GM19328 (cell line): Measurements from ENCODE around the gene CFL2.
"Not testable (repeated sequence)": the region's sequence is repeated elsewhere in the genome, so short reads cannot be mapped to it uniquely, and the experiment has no call there.

Experiments
- ATAC-seq: cut with Tn5 transposase; IDR thresholded peaks from one replicate; pipeline ENCODE4 v1.9.1; 2021; ENCODE audit warnings: mild to moderate bottlenecking, moderate library complexity; ENCODE audit not compliant: unreplicated experiment

The CFL2 gene

DNA sequence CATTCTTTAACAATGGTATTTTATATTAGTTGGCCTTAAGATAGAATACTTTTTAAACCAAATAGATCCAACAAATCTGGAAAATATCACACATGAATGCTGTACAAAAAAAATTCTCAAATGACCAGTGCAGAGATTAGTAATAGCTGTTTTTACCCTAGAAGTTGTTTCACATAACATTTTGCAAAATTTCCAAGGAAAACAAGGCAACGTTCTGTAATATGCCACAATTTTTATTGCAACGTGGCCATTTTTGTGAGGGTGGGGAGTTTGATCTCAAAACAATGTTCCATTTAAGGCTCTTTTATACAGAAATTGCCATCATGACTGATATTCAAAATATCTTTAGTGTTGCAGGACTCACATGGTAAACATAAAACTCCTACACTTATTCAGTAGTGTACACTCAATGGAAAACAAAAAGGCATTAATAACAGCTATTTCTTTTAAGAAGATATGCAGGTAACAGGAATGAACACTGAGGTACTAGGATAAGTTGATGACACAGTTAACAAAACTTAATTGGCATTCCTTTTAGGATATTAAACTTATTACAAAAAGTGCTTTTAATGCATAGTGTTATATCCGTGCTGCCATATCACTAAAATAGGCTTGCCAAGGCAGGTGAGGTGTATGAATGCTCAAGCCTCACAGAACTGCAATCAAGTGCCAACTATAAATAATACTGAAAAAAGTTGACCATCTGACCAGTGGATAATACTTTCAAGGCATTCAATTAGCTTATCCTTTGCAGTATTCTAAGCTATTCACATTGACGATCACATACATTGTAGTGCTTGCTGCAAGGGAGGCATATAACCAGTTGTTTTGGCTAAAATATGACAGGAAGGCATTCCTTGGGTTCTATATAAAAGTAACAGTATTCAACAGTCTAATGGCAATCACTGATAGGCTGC, 2.3 kb downstream of the CFL2 start:
- ATAC-seq: no peak

- ATAC-seq: no peak
Observed at GRCh38 chr14:34711169-34711568, 3.2 kb downstream of the CFL2 start.

DNA sequence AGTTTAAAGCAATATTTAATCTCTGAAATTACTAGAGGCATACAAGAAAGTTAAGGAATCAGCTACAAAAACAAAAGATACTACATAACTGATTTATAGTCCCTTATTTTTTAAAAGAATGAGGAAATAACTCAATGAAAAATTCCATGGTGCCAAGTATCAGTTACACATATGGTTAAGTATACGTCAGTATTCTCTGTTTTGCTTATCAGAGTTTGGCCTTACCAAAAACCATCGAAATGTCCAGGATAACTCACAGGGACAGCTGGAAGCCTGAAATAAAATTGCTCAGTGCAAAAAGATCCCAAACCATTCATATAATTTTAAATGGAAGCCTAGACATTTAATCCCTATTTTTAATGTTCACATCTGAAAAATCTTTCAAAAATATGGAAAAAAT, 3.6 kb downstream of the CFL2 start:
- ATAC-seq: no peak

GRCh38 chr14:34710006-34710405, 4.4 kb downstream of the CFL2 start:
- no peak for ATAC-seq

GRCh38 chr14:34707722-34708121, 6.7 kb downstream of the CFL2 start:
- no peak for ATAC-seq

- ATAC-seq: no peak
Observed at GRCh38 chr14:34701808-34702207, 12.6 kb downstream of the CFL2 start.

- no peak for ATAC-seq
Observed at GRCh38 chr14:34700622-34701130, 13.7 kb downstream of the CFL2 start.

- ATAC-seq: no peak
Observed at GRCh38 chr14:34699873-34700621, 14.3 kb downstream of the CFL2 start.

- ATAC-seq: not testable (repeated sequence)
Observed at GRCh38 chr14:34694216-34694615, 20.2 kb downstream of the CFL2 start.

DNA sequence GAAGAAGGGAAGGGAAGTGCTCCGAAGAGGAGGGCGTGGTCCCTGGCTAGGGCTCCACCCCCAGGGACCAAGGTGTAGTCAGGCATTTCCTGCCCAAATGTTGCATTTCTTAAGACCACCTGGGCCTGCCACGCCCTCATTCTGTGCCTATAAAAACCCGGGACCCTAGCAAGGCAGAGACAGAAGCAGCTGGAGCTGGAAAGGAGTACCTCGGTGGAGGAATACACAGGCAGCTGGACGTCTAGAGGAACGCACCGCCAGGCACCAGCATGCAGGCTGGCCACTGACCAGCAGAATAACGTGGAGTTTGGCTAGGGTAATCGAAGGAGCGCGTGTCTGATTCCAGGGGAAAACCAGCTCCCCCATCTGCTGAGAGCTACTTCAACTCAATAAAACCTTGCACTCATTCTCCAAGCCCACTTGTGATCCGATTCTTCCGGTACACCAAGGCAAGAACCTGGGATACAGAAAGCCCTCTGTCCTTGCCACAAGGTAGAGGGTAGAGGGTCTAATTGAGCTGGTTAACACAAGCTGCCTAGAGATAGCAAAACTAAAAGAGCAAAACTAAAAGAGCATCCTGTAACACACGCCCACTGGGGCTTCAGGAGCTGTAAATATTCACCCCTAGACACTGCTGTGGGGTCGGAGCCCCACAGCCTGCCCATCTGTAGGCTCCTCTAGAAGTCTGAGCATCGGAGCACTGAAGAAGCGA, 21.0 kb downstream of the CFL2 start:
- no peak for ATAC-seq

GRCh38 chr14:34692898-34693227, 21.5 kb downstream of the CFL2 start:
- ATAC-seq: no peak

DNA sequence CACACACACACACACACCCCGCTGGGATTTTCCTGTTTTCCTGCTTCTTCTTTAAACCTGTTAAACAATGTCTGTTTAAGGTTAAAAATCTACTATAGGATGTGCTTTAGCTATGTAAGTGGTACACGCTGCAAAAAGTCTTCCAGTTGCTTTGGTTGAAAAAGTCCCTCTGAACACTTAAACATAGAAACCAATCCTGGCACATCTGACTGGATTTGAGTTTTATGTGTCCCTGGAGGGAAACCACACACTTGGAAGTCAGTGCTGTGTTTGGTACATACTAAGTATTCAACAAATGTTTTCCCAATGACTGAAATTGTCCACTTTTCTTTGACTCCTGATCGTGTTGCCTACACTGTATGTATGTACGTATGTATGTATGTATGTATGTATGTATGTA, 22.0 kb downstream of the CFL2 start:
- no peak for ATAC-seq

DNA sequence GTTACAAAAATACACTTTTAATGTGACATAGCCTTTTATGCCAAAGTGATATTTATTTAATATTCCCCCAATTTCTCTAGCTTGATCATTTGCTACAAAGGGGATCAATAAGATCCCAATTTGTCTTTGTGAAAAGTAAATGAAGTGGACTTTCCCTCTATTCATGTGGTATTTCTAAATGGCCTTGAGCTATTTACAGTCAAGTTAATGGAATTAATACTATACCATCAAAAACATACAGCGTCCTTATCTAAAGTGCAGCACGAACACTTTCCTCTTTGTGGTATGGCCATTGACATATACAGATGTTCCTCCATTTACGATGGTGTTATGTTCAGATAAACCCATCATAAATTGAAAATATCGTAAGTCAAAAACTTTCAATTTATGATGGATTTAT, 23.2 kb downstream of the CFL2 start:
- no peak for ATAC-seq

- no peak for ATAC-seq
Observed at GRCh38 chr14:34688470-34689206, 25.8 kb downstream of the CFL2 start.

DNA sequence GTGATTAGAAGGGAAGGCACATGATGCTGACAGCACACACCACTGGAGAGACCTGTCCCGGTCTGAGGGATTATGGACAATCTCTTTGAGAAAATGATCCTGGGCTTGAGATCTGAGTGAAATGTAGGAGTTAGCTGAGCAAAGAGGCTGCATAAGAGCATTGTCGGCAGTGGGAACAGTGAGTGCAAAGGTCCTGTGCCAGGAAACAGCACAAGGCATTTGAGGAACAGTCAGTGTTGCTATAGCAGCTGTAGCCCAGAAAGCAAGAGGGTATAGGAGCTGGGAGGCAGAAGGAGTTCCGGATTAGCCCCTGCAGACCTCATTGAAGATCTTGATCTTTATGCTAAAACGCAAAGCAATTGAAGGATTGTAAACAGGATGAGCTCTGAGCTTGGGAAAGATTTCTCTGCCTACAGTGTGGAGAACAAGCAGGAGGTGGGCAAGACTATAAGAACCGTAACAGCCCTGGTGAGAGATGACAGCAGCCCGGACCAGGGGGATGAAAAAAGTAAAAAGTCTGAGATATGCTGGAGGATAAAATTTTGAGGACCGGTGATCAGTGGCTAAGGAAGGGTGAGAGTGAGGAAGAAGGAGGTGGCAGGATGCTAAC, 28.5 kb downstream of the CFL2 start:
- no peak for ATAC-seq

GRCh38 chr14:34684578-34684977, 29.8 kb downstream of the CFL2 start:
- no peak for ATAC-seq

DNA sequence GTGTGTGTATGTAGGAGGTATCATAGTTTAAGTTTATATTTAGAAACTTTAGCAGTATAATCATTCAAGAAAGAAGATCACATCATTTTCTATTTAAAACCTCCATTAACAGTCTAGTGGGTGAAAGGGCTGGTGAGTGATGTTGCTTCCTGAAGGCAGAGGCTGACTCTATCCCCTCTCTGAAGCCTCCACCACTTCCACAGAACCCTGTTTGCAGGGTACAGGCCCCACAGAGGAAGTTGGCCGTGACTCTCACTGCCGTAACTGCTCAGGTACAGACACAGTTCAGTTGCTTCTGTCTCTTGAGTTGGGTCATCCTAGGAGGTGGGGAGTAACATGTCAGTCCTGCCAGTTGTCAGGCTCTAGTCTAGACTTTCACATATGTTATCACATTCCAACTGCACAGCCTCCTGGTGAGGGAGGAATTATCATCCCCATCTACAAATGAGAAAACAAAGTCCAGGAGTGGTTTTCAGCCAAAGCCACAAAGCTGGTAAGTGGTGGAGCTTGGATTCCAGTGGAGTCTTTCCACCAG, 31.5 kb downstream of the CFL2 start:
- no peak for ATAC-seq

- ATAC-seq: no peak
Observed at GRCh38 chr14:34680806-34681479, 33.5 kb downstream of the CFL2 start.

- ATAC-seq: no peak
Observed at GRCh38 chr14:34678735-34679134, 35.7 kb downstream of the CFL2 start.
